Liver (tissue), 3 donors: ENCODE data around the gene ADA.

ENCODE experiments used
- ATF3 ChIP-seq: IDR thresholded peaks from 2 replicates; pipeline ENCODE4 v1.6.1; 2016; ENCODE audit warnings: antibody characterized with exemption
- CTCF ChIP-seq: fragments of 150-350 bp; IDR thresholded peaks from 2 replicates; pipeline ENCODE4 v1.5.1; 2017; ENCODE audit warnings: improper control_type of control experiment, low read depth, low read length; ENCODE audit not compliant: missing input control
- FOXA1 ChIP-seq: IDR thresholded peaks from 2 replicates; pipeline ENCODE4 v1.6.1; 2016; ENCODE audit warnings: antibody characterized with exemption
- TAF1 ChIP-seq: conservative IDR thresholded peaks from 2 replicates; pipeline ENCODE4 v1.6.1; 2016; ENCODE audit warnings: antibody characterized with exemption, mild to moderate bottlenecking
- YY1 ChIP-seq: IDR thresholded peaks from 2 replicates; pipeline ENCODE4 v1.6.1; 2016; ENCODE audit warnings: antibody characterized with exemption, mild to moderate bottlenecking
- donor health status: healthy.
- donor health status: healthy.

GRCh38 chr20:44601801-44602204, 49.7 kb downstream of the ADA start:
- TF ChIP-seq YY1 (no peak), ATF3 (no peak), FOXA1 (no peak), TAF1 (no peak), CTCF (no peak)
